Frontal cortex (tissue), 4 donors: Measurements from ENCODE around the gene ZNF717. TPM values are rescaled to one million over a fixed set of nuclear protein-coding genes. Genes with fewer than 3 reads are reported as not detected.
A peak's percentile ranks its signal among the peaks of the same experiment; 100 is the strongest.
"Not testable (repeated sequence)": the region's sequence is repeated elsewhere in the genome, so short reads cannot be mapped to it uniquely, and the experiment has no call there.

ENCODE experiments used
- DNase-seq, 2 donors: peaks; one replicate each; pipeline ENCODE4 v3.0.0; 2012; ENCODE audit warnings: low spot score in 2 of 2
- FAIRE-seq: peaks from 2 replicates; lab custom pipeline; 2012; peaks lifted over from hg19 to GRCh38; lab: Jason Lieb, UNC
- small RNA-seq: library from RNA; depleted of rRNA; stranded (forward); fragments of <200 nt; gene quantifications from one replicate; pipeline ENCODE3, GENCODE V24; 2014
- total RNA-seq: library from RNA; depleted of rRNA; stranded (reverse); fragments of >200 nt; gene quantifications from one replicate; pipeline ENCODE4 v1.2.3, GENCODE V29; 2014
- donor health status: control.
- donor health status: control.
- donor health status: control.

The ZNF717 gene
- total RNA-seq = 22.0 TPM

DNA sequence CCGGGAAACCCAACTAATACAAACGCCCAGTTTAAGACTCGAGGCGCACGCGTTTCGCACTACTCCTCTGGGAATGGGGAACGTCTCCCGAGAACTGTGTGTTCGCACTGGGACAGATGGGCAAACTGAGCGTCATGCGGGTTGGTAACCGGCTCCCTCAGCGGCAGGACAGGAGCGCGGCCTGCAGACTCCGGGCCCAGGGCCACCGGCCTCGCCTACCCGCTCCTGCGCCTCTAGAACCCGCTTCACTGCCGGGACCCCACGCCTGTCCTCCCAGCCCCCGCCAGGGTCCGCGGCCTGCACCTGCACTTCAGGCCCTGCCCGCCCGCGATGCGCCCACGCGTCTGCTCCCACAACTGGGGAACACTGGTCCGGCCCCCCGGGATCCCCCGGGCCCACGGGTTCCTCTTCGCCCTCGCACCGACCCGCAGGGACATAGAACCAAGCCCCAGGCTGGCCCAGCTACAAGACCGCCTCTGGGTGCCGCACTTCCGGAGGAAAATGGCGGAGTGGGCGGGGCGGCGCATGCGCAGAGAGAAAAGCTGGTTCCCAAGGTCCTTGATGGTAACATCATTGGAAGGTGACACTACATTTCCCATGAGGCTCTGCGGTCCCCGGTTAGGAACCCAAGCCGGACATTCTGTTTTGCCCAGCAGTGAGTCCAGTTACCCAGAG is at the start of gene ZNF717:
ZNF717 (minus strand) TSS at position 469 of the 675 bp plus-strand sequence. CDS start 2,187 bp downstream, outside the sequence.
- FAIRE-seq = not testable (repeated sequence)
- peak; percentile 26 to 37 for DNase-seq

- DNase-seq, FAIRE-seq: not testable (repeated sequence)
These were observed 45.7 kb upstream of the ZNF717 start for GRCh38 chr3:75831076-75831475.

GRCh38 chr3:75818019-75818418 is 32.7 kb upstream of the ZNF717 start:
- not testable (repeated sequence) for DNase-seq, FAIRE-seq

DNA sequence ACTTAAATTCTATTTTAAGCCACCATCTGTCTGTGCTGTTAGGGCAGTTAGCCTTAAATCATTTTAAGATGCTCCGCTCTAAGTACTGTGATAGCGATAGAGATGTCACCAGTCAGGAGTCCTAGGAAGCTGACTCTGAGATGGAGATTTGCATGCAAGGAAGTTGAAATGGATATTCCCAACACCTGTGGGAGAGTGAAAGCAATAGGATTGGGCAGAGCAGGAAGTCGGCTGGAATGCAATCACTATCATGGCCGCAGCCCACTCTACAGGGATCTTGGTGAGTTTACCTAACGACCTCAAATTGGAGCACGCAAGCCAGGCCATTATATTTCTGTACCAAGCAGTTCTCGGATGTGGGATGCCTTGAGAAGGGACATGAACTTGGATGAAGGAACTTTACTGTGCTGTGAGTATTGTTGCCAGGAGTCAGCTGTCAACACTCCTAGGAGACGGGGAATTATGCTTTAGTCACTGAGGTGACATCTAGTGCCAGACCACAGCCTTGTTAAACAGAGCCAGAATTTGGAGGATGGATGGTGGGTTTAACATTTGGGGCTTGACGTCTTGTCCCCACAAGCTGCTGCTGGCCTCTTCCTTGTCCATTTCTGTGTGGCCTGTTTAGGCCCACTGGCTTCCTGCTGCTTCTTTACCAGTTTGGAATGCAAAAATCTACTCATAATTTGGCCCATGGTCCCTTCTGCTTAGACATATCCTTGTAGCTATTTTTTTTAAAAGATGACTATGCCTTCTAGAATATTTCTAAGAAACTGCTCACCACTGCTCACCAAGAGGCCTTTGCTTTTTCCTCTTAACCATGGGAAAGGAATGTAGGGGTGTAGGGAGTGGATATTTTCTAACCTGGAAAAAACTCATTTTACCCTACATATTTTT is 31.2 kb upstream of the ZNF717 start:
- FAIRE-seq, DNase-seq: not testable (repeated sequence)

DNA sequence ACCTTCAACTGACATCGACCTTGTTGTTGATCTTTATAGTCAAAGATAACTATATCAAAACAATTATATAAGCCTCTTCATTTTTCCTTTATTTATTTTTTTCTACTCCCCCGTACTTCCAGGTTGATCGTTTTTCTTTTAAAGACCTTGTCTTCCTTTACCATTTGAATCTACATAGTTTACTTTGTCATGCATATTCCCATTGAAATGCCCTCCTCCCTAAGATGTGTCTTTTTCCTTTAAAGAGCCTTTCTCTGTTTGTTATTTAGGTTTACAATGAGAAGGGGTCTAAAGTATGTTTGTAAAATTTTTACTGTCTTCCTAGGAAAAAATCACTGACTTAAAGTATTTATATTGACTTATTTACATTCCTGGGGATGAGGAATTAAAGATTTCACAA is 29.4 kb upstream of the ZNF717 start:
- FAIRE-seq = no peak
- DNase-seq = no peak

- FAIRE-seq (no peak), DNase-seq (no peak)
These were observed 2.8 kb downstream of the ZNF717 start for GRCh38 chr3:75782506-75782905.

GRCh38 chr3:75781079-75781745 is 4.1 kb downstream of the ZNF717 start:
- FAIRE-seq (no peak), DNase-seq (no peak)

DNA sequence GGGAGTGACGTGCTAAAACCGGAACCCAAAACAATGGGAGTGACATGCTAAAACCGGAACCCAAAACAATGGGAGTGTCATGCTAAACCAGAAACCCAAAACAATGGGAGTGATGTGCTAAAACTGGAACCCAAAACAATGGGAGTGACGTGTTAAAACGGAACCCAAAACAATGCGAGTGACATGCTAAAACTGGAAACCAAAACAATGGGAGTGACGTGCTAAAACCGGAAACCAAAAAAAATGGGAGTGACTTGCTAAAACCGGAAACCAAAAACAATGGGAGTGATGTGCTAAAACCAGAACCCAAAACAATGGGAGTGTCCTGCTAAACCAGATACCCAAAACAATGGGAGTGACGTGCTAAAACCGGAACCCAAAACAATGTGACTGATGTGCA is 7.6 kb downstream of the ZNF717 start:
- not testable (repeated sequence) for DNase-seq, FAIRE-seq

DNA sequence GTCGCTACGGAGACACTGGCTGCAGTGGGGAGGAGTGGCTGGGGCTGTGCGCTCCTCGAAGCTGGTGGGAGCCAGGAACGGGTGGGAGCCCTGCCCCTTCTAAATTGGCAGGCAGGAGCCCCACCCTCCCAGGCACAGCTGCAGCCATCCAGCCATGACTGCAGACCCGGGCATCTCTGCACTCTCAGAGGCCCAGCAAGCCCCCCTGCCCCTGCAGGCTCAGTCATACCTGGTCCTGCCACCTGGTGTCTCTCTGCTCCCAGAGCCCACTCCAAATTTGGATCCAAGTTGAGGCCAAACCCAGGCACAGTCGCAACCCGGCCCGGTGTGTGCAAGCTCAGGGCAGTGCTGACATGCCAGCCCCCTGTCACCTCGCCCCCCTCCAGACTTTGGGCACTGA is 13.7 kb downstream of the ZNF717 start:
- not testable (repeated sequence) for FAIRE-seq, DNase-seq

DNA sequence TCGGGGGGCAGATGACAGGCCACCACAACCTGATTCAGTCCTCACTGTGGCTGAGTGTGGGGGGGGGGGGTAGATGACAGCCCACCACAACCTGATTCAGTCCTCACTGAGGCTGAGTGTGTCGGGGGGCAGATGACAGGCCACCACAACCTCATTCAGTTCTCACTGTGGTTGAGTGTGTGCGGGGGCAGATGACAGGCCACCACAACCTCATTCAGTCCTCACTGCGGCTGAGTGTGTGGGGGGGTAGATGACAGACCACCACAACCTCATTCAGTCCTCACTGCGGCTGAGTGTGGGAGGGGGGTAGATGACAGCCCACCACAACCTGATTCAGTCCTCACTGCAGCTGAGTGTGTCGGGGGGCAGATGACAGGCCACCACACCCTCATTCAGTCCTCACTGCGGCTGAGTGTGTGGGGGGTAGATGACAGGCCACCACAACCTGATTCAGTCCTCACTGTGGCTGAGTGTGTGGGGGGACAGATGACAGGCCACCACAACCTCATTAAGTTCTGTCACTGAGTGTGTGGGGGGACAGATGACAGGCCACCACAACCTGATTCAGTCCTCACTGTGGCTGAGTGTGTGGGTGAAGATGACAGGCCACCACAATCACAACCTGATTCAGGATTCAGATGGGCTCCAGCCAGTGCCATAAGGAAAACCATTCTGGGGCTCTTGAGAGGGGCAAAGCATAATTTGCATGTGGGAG is 16.9 kb downstream of the ZNF717 start:
- FAIRE-seq (no peak), DNase-seq (no peak)

DNA sequence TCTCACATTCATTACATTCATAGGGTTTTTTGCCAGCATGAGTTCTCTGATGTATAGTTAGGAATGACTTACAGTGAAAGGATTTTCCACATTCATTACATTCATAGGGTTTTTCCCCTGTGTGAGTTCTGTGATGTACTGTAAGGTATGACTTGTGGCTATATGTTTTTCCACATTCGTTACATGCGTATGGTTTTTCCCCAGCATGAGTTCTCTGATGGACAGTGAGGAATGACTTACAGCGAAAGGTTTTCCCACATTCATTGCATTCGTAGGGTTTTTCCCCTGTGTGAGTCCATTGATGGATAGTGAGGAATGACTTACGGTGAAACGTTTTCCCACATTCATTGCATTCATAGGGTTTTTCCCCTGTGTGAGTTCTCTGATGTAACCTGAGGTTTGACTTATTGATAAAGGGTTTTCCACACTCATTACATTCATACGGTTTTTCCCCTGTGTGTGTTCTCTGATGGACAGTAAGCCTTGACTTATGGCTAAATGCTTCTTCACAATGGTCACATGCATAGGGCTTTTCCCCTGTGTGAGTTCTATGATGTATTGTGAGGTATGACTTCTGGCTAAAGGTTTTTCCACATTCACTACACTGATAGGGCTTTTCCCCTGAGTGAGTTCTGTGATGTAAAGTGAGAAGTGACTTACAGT is 47.4 kb downstream of the ZNF717 start:
- DNase-seq = no peak
- FAIRE-seq = no peak

DNA sequence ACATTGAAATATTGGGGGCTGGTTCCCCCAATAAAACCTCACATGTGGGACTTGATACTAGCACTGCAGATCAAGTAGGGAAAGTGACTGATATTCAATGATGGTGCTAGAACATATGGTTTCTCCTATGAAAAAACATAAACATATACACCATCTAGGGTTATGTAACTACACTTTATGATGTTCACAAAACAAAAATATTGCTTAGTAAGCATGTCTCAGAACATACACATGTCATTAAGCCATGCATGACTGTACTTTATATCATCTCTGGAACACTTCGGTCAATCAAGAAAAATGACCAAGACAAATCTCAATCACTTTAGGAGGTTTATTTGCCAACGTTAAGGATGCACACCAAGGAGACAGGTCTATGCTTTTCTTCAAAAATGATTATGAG is 57.4 kb downstream of the ZNF717 start:
- no peak for FAIRE-seq
- no peak for DNase-seq

- DNase-seq (no peak), FAIRE-seq (no peak)
These were observed 93.3 kb downstream of the ZNF717 start for GRCh38 chr3:75692061-75692460.

GRCh38 chr3:75687323-75687722 is 98.0 kb downstream of the ZNF717 start:
- FAIRE-seq (no peak), DNase-seq (no peak)

Small RNAs within 50 kb of the gene (small RNA-seq; reads per million reads assigned to genes)
- gene MIR4273 = not detected

Other genes with a start within 250 kb of the ZNF717 start
- not detected for gene FRG2C, start 121.2 kb downstream of the ZNF717 start, total RNA-seq